Neural progenitor cell (in vitro differentiated cells): ENCODE data around the gene BRD7.

Experiments used
- EZH2 ChIP-seq: fragments of 200-600 bp; sonication (generic); IDR thresholded peaks from 2 replicates; pipeline ENCODE4 v1.6.1; 2017; ENCODE audit warnings: antibody characterized with exemption, mild to moderate bottlenecking, moderate library complexity
- EZH2phosphoT487 ChIP-seq: fragments of 200-600 bp; sonication (generic); IDR thresholded peaks from 2 replicates; pipeline ENCODE4 v1.6.1; 2017; ENCODE audit warnings: antibody characterized with exemption
- TF ChIP-seq, protein P1 (sequence below): fragments of 200-600 bp; sonication (generic); IDR thresholded peaks from 2 replicates; pipeline ENCODE4 v1.5.1; 2017; ENCODE audit warnings: antibody characterized with exemption, mild to moderate bottlenecking

DNA sequence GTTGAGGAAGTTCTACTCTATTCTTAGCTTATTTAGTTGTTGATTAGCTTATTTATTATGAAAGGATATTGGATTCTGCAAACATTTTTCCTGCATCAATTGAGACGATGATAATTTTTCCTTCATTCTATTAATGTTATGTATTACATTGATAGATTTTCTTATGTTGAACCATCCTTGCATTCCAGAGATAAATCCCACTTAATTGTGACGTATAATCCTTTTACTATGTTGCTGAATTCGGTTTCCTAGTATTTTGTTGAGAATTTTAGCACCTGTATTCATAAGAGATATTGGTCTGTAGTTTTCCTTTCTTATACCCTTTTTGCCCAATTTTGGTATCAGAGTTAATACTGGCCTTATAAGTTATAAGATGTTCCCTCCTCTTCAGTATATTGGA lies 47.6 kb upstream of the BRD7 start:
- TF ChIP-seq, protein P1, sequence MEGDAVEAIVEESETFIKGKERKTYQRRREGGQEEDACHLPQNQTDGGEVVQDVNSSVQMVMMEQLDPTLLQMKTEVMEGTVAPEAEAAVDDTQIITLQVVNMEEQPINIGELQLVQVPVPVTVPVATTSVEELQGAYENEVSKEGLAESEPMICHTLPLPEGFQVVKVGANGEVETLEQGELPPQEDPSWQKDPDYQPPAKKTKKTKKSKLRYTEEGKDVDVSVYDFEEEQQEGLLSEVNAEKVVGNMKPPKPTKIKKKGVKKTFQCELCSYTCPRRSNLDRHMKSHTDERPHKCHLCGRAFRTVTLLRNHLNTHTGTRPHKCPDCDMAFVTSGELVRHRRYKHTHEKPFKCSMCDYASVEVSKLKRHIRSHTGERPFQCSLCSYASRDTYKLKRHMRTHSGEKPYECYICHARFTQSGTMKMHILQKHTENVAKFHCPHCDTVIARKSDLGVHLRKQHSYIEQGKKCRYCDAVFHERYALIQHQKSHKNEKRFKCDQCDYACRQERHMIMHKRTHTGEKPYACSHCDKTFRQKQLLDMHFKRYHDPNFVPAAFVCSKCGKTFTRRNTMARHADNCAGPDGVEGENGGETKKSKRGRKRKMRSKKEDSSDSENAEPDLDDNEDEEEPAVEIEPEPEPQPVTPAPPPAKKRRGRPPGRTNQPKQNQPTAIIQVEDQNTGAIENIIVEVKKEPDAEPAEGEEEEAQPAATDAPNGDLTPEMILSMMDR = no peak
- TF ChIP-seq EZH2phosphoT487 = no peak
- TF ChIP-seq EZH2 = no peak
